ENCODE data around the gene CLDN5. TPM values are rescaled to one million over a fixed set of nuclear protein-coding genes. Genes with fewer than 3 reads are reported as not detected.
"Not testable (repeated sequence)": the region's sequence is repeated elsewhere in the genome, so short reads cannot be mapped to it uniquely, and the experiment has no call there.

Gene CLDN5
- total RNA-seq, 1 donor from 2014 or later = 0.69 TPM

DNA sequence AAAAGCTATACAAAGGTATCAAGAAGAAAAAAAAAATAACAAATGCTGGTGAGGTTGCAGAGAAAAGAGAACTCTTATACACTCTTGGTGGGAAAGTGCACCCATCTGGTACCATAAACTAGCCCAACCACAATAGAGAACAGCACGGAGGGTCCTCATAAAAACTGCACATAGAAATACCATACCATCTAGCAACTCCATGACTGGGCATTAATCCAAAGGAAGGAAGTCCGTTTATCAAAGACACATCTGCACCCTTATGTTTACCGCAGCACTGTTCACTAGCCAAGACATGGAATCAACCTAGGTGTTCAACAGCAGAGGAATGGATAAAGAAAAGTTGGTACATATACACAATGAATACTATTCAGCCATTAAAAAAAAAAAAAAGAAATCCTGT lies 10.8 kb upstream of the CLDN5 start:
- Histone ChIP-seq H3K27ac (no peak overlapping the region), H3K4me3 (no peak overlapping the region), H3K4me2 (no peak overlapping the region), H3K79me2 (ENCODE audit: low read depth) (no peaks in the 10 kb centered on the region), H3K9ac (no peak overlapping the region), H3K36me3 (no peaks in the 10 kb centered on the region), H3K4me1 (no peaks in the 10 kb centered on the region), H3K9me3 (ENCODE audit: low read depth) (no peaks in the 10 kb centered on the region), H3K27me3 (no peaks in the 10 kb centered on the region), H3F3A (ENCODE audit: low read depth) (no peaks in the 10 kb centered on the region), H2AFZ (replicated peaks) (no peak overlapping the region), H4K20me1 (ENCODE audit: low read depth) (no peaks in the 10 kb centered on the region)
- no peaks in the 10 kb centered on the region for H3K9me3 Mint-ChIP-seq
- no peak overlapping the region for H3K27ac Mint-ChIP-seq
- H3K4me3 Mint-ChIP-seq = no peak overlapping the region
- H3K4me1 Mint-ChIP-seq = no peaks in the 10 kb centered on the region
- no peaks in the 10 kb centered on the region for H3K36me3 Mint-ChIP-seq
- no peak for DNase-seq (ENCODE audit: low spot score)
- TF ChIP-seq EZH2phosphoT487 (IDR thresholded peaks at IDR 0.05) (no peak), EZH2 (IDR thresholded peaks at IDR 0.05) (no peak)
- TF ChIP-seq, protein P1, sequence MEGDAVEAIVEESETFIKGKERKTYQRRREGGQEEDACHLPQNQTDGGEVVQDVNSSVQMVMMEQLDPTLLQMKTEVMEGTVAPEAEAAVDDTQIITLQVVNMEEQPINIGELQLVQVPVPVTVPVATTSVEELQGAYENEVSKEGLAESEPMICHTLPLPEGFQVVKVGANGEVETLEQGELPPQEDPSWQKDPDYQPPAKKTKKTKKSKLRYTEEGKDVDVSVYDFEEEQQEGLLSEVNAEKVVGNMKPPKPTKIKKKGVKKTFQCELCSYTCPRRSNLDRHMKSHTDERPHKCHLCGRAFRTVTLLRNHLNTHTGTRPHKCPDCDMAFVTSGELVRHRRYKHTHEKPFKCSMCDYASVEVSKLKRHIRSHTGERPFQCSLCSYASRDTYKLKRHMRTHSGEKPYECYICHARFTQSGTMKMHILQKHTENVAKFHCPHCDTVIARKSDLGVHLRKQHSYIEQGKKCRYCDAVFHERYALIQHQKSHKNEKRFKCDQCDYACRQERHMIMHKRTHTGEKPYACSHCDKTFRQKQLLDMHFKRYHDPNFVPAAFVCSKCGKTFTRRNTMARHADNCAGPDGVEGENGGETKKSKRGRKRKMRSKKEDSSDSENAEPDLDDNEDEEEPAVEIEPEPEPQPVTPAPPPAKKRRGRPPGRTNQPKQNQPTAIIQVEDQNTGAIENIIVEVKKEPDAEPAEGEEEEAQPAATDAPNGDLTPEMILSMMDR (IDR thresholded peaks at IDR 0.05) = no peak
- no peaks in the 10 kb centered on the region for H3K27me3 Mint-ChIP-seq (ENCODE audit: insufficient read depth, low read depth)

DNA sequence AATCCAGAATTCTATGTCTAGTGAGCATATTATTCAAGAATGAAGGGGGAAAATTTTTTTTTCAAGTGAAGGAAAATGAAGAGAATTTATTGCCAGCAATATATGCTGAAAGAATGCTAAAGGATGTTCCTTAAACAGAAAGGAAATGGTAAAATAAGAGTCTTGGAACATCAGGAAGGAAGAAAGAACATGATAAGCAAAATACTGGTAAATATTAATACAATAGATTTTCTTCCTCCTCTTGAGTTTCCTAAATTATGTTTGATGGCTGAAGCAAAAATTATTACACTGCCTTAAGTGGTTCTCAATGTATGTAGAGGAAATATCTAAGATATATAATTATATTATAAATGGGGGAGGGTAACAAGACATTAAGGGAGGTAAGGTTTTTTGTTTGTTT lies 9.6 kb upstream of the CLDN5 start:
- H3F3A ChIP-seq (ENCODE audit: low read depth) = no peaks in the 10 kb centered on the region
- Mint-ChIP-seq H3K4me3 (no peak overlapping the region), H3K27me3 (ENCODE audit: insufficient read depth, low read depth) (peaks cover 2% of the 10 kb centered on the region), H3K9me3 (no peaks in the 10 kb centered on the region), H3K4me1 (no peaks in the 10 kb centered on the region), H3K36me3 (no peaks in the 10 kb centered on the region), H3K27ac (no peak overlapping the region)
- no peaks in the 10 kb centered on the region for H3K27me3 ChIP-seq
- no peaks in the 10 kb centered on the region for H3K4me1 ChIP-seq
- no peak for DNase-seq (ENCODE audit: low spot score)
- TF ChIP-seq EZH2 (IDR thresholded peaks at IDR 0.05) (no peak), EZH2phosphoT487 (IDR thresholded peaks at IDR 0.05) (no peak)
- TF ChIP-seq, protein P1 (IDR thresholded peaks at IDR 0.05) = no peak
- no peaks in the 10 kb centered on the region for H3K36me3 ChIP-seq
- no peaks in the 10 kb centered on the region for H3K79me2 ChIP-seq (ENCODE audit: low read depth)
- no peak overlapping the region for H2AFZ ChIP-seq (replicated peaks)
- no peak overlapping the region for H3K4me2 ChIP-seq
- H3K9ac ChIP-seq = no peak overlapping the region
- no peaks in the 10 kb centered on the region for H4K20me1 ChIP-seq (ENCODE audit: low read depth)
- no peak overlapping the region for H3K4me3 ChIP-seq
- no peaks in the 10 kb centered on the region for H3K9me3 ChIP-seq (ENCODE audit: low read depth)
- no peak overlapping the region for H3K27ac ChIP-seq

DNA sequence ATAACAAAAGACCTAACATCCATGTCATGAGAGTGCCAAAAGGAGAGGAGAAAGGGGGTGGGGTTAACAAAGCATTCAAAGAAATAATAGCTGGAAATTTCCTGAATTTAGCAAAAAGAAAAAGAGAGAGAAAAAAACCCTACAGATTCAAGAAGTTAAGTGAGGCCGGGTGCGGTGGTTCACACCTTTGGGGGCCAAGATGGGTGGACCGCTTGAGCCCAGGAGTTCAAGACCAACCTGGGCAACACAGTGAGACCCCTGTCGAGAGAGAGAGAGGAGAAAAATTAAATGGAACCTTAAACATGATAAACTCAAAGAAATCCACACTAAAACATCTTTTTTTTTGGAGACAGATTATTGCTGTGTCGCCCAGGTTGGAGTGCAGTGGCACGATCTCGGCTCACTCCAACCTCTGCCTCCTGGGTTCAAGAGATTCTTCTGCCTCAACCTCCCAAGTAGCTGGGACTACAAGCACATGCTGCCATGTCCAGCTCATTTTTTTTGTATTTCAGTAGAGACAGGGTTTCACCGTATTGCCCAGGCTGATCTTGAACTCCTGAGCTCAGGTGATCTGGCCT lies 8.9 kb upstream of the CLDN5 start:
- H3K27me3 ChIP-seq = no peaks in the 10 kb centered on the region
- no peaks in the 10 kb centered on the region for H4K20me1 ChIP-seq (ENCODE audit: low read depth)
- H3K9ac ChIP-seq = no peak overlapping the region
- no peaks in the 10 kb centered on the region for H3K79me2 ChIP-seq (ENCODE audit: low read depth)
- H3K4me1 Mint-ChIP-seq = no peaks in the 10 kb centered on the region
- peaks cover 2% of the 10 kb centered on the region for H3K27me3 Mint-ChIP-seq (ENCODE audit: insufficient read depth, low read depth)
- H2AFZ ChIP-seq (replicated peaks) = no peak overlapping the region
- no peaks in the 10 kb centered on the region for H3K9me3 Mint-ChIP-seq
- no peaks in the 10 kb centered on the region for H3K36me3 Mint-ChIP-seq
- no peak for DNase-seq (ENCODE audit: low spot score)
- no peaks in the 10 kb centered on the region for H3K36me3 ChIP-seq
- H3K9me3 ChIP-seq (ENCODE audit: low read depth) = no peaks in the 10 kb centered on the region
- H3K4me3 ChIP-seq = no peak overlapping the region
- H3K4me2 ChIP-seq = no peak overlapping the region
- no peak overlapping the region for H3K4me3 Mint-ChIP-seq
- H3K27ac ChIP-seq = no peak overlapping the region
- no peaks in the 10 kb centered on the region for H3K4me1 ChIP-seq
- H3K27ac Mint-ChIP-seq = no peak overlapping the region
- no peaks in the 10 kb centered on the region for H3F3A ChIP-seq (ENCODE audit: low read depth)
- TF ChIP-seq EZH2phosphoT487 (IDR thresholded peaks at IDR 0.05) (no peak), EZH2 (IDR thresholded peaks at IDR 0.05) (no peak)
- TF ChIP-seq, protein P1 (IDR thresholded peaks at IDR 0.05) = no peak

DNA sequence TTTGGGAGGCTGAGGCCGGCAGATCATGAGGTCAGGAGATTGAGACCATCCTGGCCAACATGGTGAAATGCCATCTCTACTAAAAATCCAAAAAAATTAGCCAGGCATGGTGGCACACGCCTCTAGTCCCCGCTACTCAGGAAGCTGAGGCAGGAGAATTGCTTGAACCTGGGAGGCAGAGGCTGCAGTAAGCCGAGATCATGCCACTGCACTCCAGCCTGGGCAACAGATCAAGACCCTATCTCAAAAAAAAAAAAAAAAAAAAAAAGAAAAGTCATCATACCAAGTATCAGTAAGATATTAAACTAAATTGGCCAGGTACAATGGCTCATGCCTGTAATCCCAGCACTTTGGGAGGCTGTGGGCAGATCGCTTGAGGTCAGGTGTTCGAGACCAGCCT lies 7.1 kb upstream of the CLDN5 start:
- H3K36me3 Mint-ChIP-seq; H3K9me3 Mint-ChIP-seq; H3K4me2 ChIP-seq; H2AFZ ChIP-seq (replicated peaks); H3K27me3 ChIP-seq; H3K9ac ChIP-seq; H3K27ac ChIP-seq; H3K79me2 ChIP-seq (ENCODE audit: low read depth); H3K4me3 ChIP-seq; H3K27me3 Mint-ChIP-seq (ENCODE audit: insufficient read depth, low read depth); H3K4me3 Mint-ChIP-seq; H3K27ac Mint-ChIP-seq; H3K9me3 ChIP-seq (ENCODE audit: low read depth); H3K4me1 ChIP-seq; H3K36me3 ChIP-seq; H3F3A ChIP-seq (ENCODE audit: low read depth); H4K20me1 ChIP-seq (ENCODE audit: low read depth); H3K4me1 Mint-ChIP-seq; DNase-seq (ENCODE audit: low spot score): not testable (repeated sequence)

Measured in neural progenitor cell (in vitro differentiated cells).